Common myeloid progenitor, CD34-positive (primary cell): ENCODE results near the gene SLC35B3.
A peak's percentile ranks its signal among the peaks of the same experiment; 100 is the strongest.
"Not testable (repeated sequence)": the region's sequence is repeated elsewhere in the genome, so short reads cannot be mapped to it uniquely, and the experiment has no call there.

Source experiments
- CTCF ChIA-PET: fragments of 350-600 bp; sonication (Branson Sonifier 250); formaldehyde crosslinking; loops from one replicate; lab custom pipeline; 2021; ENCODE audit warnings: antibody characterized with exemption; lab: Charles Lee
- POLR2A ChIA-PET: fragments of 350-600 bp; sonication (Branson Sonifier 250); formaldehyde crosslinking; loops from one replicate; lab custom pipeline; 2021; ENCODE audit warnings: antibody characterized with exemption; lab: Charles Lee
- DNase-seq, 3 donors: peaks; one replicate each; pipeline versions ENCODE4 v3.0.0 to v3.0.0-alpha.2; 2013
- H3K27ac ChIP-seq, 2 experiments: 1 replicate in 1 of 2; 2 replicates in 1 of 2; pipeline ENCODE4 v1.7.0; 2013; ENCODE audit warnings: inconsistent platforms in 2 of 2, low read length in 2 of 2, mild to moderate bottlenecking in 2 of 2, low read depth in 1 of 2, moderate library complexity in 1 of 2; ENCODE audit not compliant: severe bottlenecking in 2 of 2, insufficient read depth in 1 of 2, poor library complexity in 1 of 2
- H3K27me3 ChIP-seq, 5 experiments: replicated peaks in 2 of 5; 1 replicate in 3 of 5; 2 replicates in 2 of 5; pipeline versions ENCODE4 v1.6.1 to v1.7.0; 2013; ENCODE audit warnings: low read length in 4 of 5, mild to moderate bottlenecking in 2 of 5, moderate library complexity in 2 of 5, inconsistent platforms in 1 of 5; ENCODE audit not compliant: insufficient read depth in 5 of 5, control insufficient read depth in 4 of 5
- H3K36me3 ChIP-seq, 4 experiments: 1 replicate in 2 of 4; 2 replicates in 2 of 4; pipeline versions ENCODE4 v1.6.1 to v1.7.0; 2013; ENCODE audit warnings: low read length in 3 of 4, control low read depth in 1 of 4, mild to moderate bottlenecking in 1 of 4; ENCODE audit not compliant: control insufficient read depth in 4 of 4, insufficient read depth in 4 of 4
- H3K4me1 ChIP-seq, 4 experiments: 1 replicate in 3 of 4; 2 replicates in 1 of 4; pipeline versions ENCODE4 v1.6.1 to v1.7.1; 2013; ENCODE audit warnings: low read length in 3 of 4, mild to moderate bottlenecking in 3 of 4, control low read depth in 1 of 4, inconsistent platforms in 1 of 4, moderate library complexity in 1 of 4; ENCODE audit not compliant: control insufficient read depth in 4 of 4, insufficient read depth in 4 of 4; ENCODE audit errors: control extremely low read depth in 1 of 4
- H3K4me3 ChIP-seq, 7 experiments: 1 replicate in 4 of 7; 2 replicates in 3 of 7; pipeline versions ENCODE4 v1.5.1 to v1.7.0; 2013; ENCODE audit warnings: mild to moderate bottlenecking in 7 of 7, low read length in 6 of 7, moderate library complexity in 6 of 7, inconsistent platforms in 2 of 7, low read depth in 2 of 7, control low read depth in 1 of 7; ENCODE audit not compliant: insufficient read depth in 4 of 7, control insufficient read depth in 1 of 7; ENCODE audit errors: extremely low read depth in 1 of 7
- H3K9me3 ChIP-seq, 5 experiments: 1 replicate in 4 of 5; 2 replicates in 1 of 5; pipeline versions ENCODE4 v1.6.1 to v1.7.1; 2013; ENCODE audit warnings: low read length in 4 of 5, mild to moderate bottlenecking in 2 of 5, inconsistent platforms in 1 of 5, low read depth in 1 of 5, moderate library complexity in 1 of 5; ENCODE audit not compliant: control insufficient read depth in 4 of 5, insufficient read depth in 2 of 5; ENCODE audit errors: control extremely low read depth in 1 of 5
- WGBS: methylation state at CpG from one replicate; pipeline ENCODE4 v1.1.5; 2013; ENCODE audit not compliant: insufficient coverage; 5-methylcytosine and 5-hydroxymethylcytosine counted together

The SLC35B3 gene

DNA sequence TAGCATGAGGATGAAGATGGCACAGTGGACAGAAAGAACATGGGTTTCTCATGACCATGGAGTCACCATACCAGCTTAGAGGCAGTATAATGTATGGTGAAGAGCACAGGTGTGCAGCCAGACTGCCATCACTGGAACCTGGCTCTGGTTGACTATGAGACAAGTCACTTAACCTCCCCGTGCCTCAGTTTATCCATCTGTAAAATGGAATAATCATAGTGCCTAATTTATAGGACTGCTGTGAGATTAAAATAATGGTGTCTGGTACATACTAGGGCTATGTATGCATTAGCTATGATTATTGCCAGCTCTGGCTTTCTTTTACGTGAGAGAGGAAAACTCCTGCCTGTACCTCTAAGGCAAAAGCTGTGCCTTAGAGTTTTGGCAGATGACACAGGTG, 19.4 kb downstream of the SLC35B3 start:
- peaks cover 26 to 51% (median 28%) of the 10 kb centered on the region in 4 experiments for H3K36me3 ChIP-seq
- H3K27ac ChIP-seq = no peak overlapping the region
- H3K4me3 ChIP-seq = no peak overlapping the region
- H3K27me3 ChIP-seq = no peaks in the 10 kb centered on the region
- 100% methylated on average over 1 of the region's 2 CpGs for WGBS
- ChIA-PET POLR2A (no interaction called here), CTCF (interaction anchor here (0.9 kb wide), 1 partner anchor 18 kb away, joined by 3 read pairs; no protein-coding TSS in a partner anchor)
- no peaks in the 10 kb centered on the region for H3K4me1 ChIP-seq
- no peak for DNase-seq
- H3K9me3 ChIP-seq = peaks cover 0 to 3% (median 0%) of the 10 kb centered on the region in 5 experiments

DNA sequence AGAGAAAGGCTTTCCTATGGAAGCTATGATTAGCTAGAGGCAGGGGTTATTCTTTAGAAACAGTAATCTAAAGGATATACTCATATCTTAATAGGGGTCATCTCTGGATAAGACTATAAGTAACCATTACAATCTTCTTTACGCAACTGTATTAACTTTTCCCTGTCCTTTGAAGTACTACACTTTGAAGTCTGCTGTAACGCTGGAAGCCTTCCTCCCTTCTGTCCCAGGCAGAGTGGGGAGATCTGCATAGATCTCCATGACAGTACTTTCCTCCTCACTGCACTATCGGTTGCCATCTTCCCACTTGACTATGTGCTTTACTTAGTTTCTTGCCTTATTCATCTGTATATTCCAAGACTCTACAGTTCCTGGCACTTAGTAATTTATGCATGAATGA, 20.1 kb downstream of the SLC35B3 start:
- no peak overlapping the region for H3K27ac ChIP-seq
- no peaks in the 10 kb centered on the region for H3K4me1 ChIP-seq
- CTCF ChIA-PET = interaction anchor here (0.9 kb wide), 1 partner anchor 18 kb away, joined by 3 read pairs; no protein-coding TSS in a partner anchor
- H3K36me3 ChIP-seq = peaks cover 26 to 58% (median 30%) of the 10 kb centered on the region in 4 experiments
- POLR2A ChIA-PET = no interaction called here
- no peak overlapping the region for H3K4me3 ChIP-seq
- no peaks in the 10 kb centered on the region for H3K27me3 ChIP-seq
- peaks cover 0 to 3% (median 0%) of the 10 kb centered on the region in 5 experiments for H3K9me3 ChIP-seq
- WGBS = 94% methylated on average over 2 of the region's 3 CpGs
- DNase-seq = no peak

DNA sequence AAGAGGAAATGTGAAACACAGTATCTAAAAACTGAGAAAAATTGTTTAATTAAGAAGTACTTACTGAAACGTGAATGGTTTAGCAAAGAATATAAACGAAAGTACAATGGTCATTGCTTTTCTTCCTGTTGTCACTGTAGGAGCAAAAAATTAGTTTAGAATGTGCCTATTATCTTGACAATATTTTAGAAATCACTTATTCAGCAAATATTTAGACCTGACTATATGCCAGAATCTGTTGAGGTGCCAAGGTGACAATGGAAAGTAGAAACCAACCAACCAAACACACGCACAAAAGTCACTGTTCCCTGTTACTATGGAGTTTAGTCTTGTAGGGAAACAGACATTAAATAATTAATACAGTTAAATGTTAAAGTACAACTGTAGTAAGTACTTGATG, 20.5 kb downstream of the SLC35B3 start:
- H3K4me1 ChIP-seq = no peaks in the 10 kb centered on the region
- POLR2A ChIA-PET = no interaction called here
- no peak overlapping the region for H3K27ac ChIP-seq
- 100% methylated on average over 1 of the region's 3 CpGs for WGBS
- peaks cover 0 to 3% (median 0%) of the 10 kb centered on the region in 5 experiments for H3K9me3 ChIP-seq
- CTCF ChIA-PET = no interaction called here
- no peak for DNase-seq
- H3K27me3 ChIP-seq = no peaks in the 10 kb centered on the region
- peaks cover 26 to 62% (median 32%) of the 10 kb centered on the region in 4 experiments for H3K36me3 ChIP-seq
- H3K4me3 ChIP-seq = no peak overlapping the region

DNA sequence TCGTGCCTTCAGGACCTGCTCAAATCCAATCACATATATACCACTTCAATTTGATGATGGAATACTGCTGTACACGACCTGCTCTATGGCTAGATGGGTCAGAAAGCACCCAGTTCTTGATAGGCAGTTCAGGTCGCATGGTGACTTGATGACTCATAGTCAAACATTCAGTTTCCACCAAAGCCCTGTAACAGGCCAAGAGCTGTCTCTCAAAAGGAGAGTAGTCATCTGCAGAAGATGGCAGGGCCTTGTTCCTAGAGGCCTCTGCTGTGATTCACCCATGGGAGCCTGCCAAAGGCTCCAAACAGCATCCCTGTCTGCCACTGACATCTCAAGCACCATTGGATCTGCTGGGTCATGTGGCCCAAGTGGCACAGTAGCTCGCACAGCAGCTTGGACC, 29.4 kb downstream of the SLC35B3 start:
- H3K27me3 ChIP-seq, CTCF ChIA-PET, H3K27ac ChIP-seq, DNase-seq, H3K4me1 ChIP-seq, H3K4me3 ChIP-seq, POLR2A ChIA-PET, H3K9me3 ChIP-seq: not testable (repeated sequence)
- WGBS = 97% methylated on average over 3 of the region's 4 CpGs
- peaks cover under 1 to 15% (median 8%) of the 10 kb centered on the region in 4 experiments for H3K36me3 ChIP-seq

DNA sequence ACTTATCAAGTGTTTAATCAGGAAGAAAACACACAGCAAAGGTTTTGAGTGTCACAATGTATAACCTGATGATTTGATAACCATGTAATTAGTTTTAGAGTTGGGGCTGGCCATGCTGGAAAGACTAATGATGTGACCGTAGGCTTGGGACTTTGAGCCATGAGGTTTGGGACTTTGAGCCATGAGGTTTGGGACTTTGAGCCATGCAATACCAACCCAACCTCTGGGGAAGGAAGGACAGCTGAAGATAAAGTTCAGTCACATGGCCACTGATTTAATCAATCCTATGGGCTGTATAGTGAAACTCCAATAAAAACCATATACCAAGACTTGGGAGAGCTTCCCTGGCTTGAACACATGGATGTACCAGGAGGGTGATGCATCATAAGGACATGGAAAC, 32.8 kb downstream of the SLC35B3 start:
- 100% methylated on average over 1 of the region's 1 CpG for WGBS
- CTCF ChIA-PET = no interaction called here

DNA sequence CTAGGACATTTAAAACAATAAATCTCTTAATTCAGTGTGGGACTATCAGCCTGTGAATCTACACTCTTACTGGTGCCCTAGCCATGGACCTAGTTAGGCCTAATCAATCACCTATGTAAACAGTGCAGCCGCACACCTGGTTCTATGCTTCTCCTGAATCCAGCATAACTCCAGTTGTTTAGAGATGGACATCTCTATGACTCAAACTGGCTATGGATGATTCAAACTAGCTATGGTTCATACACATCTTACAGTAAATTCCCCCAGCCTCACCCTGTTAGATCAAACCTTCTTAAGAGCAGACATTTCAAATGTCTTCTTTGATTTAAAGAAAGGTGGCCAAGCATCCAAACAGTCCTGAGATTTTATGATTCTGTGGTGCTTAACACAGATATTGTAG, 34.7 kb downstream of the SLC35B3 start:
- no peaks in the 10 kb centered on the region for H3K27me3 ChIP-seq
- DNase-seq = no peak
- H3K9me3 ChIP-seq = no peaks in the 10 kb centered on the region
- no peak overlapping the region for H3K4me3 ChIP-seq
- no peaks in the 10 kb centered on the region for H3K4me1 ChIP-seq
- 92% methylated on average over 1 of the region's 1 CpG for WGBS
- POLR2A ChIA-PET = interaction anchor here (0.6 kb wide), 1 partner anchor 110 kb away, joined by 5 read pairs; no protein-coding TSS in a partner anchor
- CTCF ChIA-PET = no interaction called here
- H3K27ac ChIP-seq = no peak overlapping the region
- H3K36me3 ChIP-seq = no peaks in the 10 kb centered on the region

More for the DNA sequence above, 32.8 kb downstream of the SLC35B3 start:
- no peaks in the 10 kb centered on the region for H3K9me3 ChIP-seq
- POLR2A ChIA-PET = no interaction called here
- H3K36me3 ChIP-seq = no peaks in the 10 kb centered on the region
- H3K4me3 ChIP-seq = no peak overlapping the region
- no peaks in the 10 kb centered on the region for H3K4me1 ChIP-seq
- H3K27me3 ChIP-seq = no peaks in the 10 kb centered on the region
- no peak for DNase-seq
- no peak overlapping the region for H3K27ac ChIP-seq

DNA sequence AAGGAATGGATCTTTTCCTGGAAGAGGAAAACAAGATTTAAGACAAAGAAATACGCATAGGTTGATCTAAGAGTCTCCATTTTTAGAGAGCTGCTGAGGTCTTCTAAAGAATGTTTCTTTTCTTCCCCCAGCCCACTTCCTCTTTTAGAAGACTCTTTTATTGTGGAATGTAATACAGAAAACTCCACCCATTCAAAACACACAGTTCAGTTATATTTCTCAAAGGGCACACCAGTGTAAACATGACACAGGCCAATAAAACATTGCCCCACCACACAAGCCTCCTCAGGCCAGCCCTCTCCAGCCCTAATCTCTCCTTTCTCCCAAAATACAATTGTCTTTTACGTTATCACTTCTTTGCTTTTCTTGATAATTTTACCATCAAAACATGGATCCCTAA, 42.8 kb downstream of the SLC35B3 start:
- H3K27me3 ChIP-seq = no peaks in the 10 kb centered on the region
- 100% methylated on average over 1 of the region's 2 CpGs for WGBS
- no peaks in the 10 kb centered on the region for H3K36me3 ChIP-seq
- peak in 2 of 3 donors; percentile 23 to 24 for DNase-seq
- ChIA-PET CTCF (no interaction called here), POLR2A (no interaction called here)
- no peak overlapping the region for H3K27ac ChIP-seq
- peaks cover 0 to 2% (median 0%) of the 10 kb centered on the region in 4 experiments for H3K4me1 ChIP-seq
- no peak overlapping the region for H3K4me3 ChIP-seq
- H3K9me3 ChIP-seq = no peaks in the 10 kb centered on the region
